ENCODE data around the gene PKNOX2.

DNA sequence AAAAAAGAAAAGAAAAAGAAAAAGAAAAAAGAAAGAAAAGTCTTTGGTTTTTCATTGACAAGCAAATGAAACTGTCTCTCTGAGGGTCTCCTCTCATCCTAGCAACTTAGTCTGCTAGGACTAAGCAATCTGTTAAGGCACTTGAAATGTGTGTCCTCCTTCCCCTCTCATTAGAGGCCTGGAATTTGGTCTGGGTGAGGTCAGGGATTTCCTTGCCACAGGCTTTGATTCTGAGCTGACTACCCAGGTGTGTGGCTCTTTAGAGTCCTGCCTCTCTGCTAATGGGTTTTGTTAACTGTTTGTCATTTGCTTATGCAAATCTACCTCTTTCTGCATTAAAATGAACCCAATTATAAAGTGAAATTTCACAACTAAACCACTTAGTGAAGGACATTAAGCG lies 18.3 kb upstream of the PKNOX2 start:
- TF ChIP-seq EZH2 (IDR thresholded peaks at IDR 0.05; ENCODE audit: borderline replicate concordance, low read length), result no peak
- no peak for TF ChIP-seq CTCF (conservative IDR thresholded peaks at IDR 0.05 in 1 of 2, IDR thresholded peaks at IDR 0.05 in 1 of 2; ENCODE audit: extremely low read depth in 1 of 2, insufficient read depth in 1 of 2, low read depth in 1 of 2, low read length in 2 of 2)
